RKO (cell line): Measurements from ENCODE around the gene TRIM14.
"Not testable (repeated sequence)": the region's sequence is repeated elsewhere in the genome, so short reads cannot be mapped to it uniquely, and the experiment has no call there.

Source experiments
- DNase-seq: peaks from one replicate; pipeline ENCODE4 v3.0.0-alpha.2; 2016; ENCODE audit warnings: low spot score

TRIM14 gene

GRCh38 chr9:98108531-98109031 lies 10.4 kb downstream of the TRIM14 start:
- DNase-seq, result no peak

GRCh38 chr9:98107926-98108325 lies 11.1 kb downstream of the TRIM14 start:
- no peak for DNase-seq

DNA sequence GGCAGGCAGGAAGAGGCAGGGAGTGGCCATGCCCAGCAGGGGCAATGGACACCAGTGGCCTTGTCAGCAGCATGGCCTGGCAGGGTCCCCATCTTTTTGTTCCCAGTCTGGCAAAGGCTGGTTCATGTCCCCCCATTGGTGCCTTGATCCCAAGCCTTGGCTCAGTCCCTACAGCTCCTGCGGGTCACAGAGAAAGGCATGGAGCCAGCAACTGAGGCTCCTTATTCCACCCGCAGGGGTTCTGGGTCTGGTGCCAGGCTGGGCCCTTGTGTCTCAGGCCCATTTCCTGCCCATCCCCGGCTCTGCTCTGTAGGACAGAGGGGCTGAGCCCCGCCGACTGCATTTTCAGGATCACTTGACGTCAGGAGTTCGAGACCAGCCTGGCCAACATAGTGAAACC lies 14.0 kb downstream of the TRIM14 start:
- no peak for DNase-seq

- no peak for DNase-seq
Measured at GRCh38 chr9:98104445-98104881, 14.6 kb downstream of the TRIM14 start.

GRCh38 chr9:98101868-98102273 lies 17.2 kb downstream of the TRIM14 start:
- DNase-seq, result no peak

DNA sequence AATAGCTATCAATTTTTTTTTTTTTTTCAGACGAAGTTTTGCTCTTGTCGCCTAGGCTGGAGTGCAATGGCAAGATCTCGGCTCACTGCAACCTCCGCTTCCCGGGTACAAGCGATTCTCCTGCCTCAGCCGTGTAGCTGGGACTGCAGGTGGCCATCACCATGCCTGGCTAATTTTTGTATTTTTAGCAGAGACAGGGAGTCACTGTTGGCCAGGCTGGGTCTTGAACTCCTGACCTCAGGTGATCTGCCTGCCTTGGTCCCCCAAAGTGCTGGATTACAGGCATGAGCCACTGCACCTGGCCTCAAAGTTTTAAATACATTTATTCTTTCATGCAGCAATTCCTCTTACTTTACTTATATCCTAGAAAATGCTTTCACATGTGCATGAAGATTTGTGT lies 17.6 kb downstream of the TRIM14 start:
- DNase-seq, result no peak

- DNase-seq, result no peak
Measured at GRCh38 chr9:98100456-98100855, 18.6 kb downstream of the TRIM14 start.

DNA sequence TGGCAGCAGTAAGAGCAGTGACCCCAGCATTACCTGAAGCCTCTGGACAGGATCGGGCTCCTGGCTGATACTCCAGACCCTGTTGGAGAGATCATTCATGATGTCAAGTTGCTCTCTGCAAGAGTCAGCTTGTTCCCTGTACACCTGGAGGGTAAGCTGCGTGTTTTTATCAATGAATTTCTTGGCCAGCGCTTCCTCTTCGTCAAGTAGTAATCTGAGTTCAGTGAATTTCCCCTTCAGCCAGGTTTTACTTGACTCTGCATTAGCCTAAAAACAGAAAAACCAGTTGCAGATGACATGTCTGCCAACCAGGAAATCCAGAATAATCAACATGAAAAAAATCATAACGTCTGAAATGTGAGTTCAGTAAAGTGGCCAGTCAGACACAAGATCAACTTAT lies 19.1 kb downstream of the TRIM14 start:
- no peak for DNase-seq

DNA sequence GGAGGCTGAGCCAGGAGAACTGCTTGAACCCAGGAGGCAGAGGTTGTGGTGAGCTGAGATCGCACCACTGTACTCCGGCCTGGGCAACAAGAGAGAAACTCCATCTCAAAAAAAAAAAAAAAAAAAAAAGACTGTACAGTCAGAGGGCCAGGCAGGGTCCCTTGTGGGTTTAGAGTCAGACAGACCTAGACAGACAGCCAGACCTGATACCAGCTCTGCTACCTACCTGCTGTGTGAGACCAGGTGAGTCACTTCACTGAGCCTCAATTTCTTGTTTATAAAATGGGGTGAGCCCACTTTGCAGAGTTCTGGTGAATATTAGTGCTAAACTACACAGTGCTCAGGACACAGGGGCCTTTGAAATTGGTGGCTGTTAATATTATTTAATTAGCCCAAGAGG lies 19.7 kb downstream of the TRIM14 start:
- DNase-seq, result no peak

DNA sequence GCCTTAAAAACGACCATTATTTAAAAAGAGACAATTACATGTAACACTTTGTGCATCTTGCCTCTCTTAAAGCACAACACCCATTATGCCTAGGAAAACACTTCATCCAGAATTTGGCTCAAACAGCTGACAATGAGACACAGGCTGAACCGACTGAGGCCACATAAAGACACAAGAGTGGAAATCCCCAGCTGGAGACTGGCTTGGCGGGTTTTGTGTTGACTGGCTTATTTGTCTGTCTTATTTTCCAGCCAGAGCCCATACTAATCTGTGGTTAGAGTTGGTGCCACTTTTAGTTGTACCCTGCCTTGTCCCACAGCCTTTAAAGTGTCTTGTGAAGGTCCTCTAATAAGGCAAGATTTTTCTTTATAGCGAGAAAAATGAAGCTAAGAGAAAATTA lies 21.2 kb downstream of the TRIM14 start:
- DNase-seq, result no peak

DNA sequence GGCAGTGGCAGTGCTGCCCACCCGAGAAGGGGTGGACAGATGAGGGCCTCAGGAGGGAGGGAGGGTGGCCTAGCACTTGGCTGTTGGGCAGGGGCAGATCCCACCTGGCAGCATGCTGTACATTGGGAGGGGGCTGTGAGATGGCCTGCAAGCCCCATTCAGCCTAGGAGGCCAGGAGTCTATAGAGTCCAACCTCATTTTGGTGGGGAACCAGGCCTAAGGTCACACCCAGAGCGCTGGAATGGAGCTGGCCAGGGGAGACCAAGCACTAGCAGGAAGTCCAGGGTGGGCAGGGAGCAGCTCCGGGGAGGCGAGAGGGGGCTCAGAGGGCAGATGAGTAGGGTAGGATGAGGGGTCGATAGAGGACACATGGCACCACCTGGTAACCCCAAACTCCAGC lies 22.9 kb downstream of the TRIM14 start:
- DNase-seq, result no peak

GRCh38 chr9:98095401-98095800 lies 23.6 kb downstream of the TRIM14 start:
- DNase-seq, result no peak

GRCh38 chr9:98094851-98095250 lies 24.2 kb downstream of the TRIM14 start:
- no peak for DNase-seq

- no peak for DNase-seq
Measured at GRCh38 chr9:98094316-98094715, 24.7 kb downstream of the TRIM14 start.

- DNase-seq, result no peak
Measured at GRCh38 chr9:98092613-98092931, 26.4 kb downstream of the TRIM14 start.

GRCh38 chr9:98091735-98092612 lies 27.0 kb downstream of the TRIM14 start:
- no peak for DNase-seq

DNA sequence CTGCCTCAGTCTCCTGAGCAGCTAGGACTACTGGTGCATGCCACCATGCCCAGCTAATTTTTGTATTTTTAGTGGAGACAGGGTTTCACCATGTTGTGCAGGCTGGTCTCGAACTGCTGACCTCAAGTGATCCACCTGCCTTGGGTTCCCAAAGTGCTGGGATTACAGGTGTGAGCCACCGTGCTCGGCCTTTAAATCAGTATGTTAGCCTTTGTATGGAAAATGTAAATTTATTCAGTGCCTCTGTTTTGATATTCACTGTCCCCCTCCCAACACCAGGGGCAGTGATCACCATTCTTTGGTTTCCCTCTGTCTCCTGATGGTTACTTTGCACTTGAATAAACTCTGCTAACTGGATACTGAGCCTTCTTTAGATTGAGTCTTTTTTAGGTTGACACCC lies 28.3 kb downstream of the TRIM14 start:
- DNase-seq, result not testable (repeated sequence)

GRCh38 chr9:98087420-98088354 lies 31.3 kb downstream of the TRIM14 start:
- no peak for DNase-seq

DNA sequence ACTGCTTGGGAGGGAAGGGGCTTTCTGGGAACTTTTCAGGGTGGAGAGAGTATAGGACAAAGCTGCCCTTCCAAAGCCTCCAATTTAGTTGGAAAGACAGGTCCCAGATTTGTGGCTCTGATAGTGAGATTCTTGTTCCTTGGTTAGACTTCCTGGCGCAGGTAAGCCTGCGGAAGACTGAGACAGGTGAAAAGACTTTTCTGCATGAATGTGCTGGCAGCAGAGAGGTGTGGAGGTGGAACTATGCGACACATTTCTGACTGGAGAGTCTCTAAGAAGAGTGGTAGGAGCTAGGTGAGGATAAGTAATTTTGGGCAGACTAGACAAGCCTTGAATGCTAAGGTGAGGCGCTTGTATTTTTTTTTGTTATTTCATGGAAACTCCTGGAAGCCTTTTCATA lies 32.6 kb downstream of the TRIM14 start:
- DNase-seq, result no peak

GRCh38 chr9:98085944-98086343 lies 33.1 kb downstream of the TRIM14 start:
- DNase-seq, result no peak

DNA sequence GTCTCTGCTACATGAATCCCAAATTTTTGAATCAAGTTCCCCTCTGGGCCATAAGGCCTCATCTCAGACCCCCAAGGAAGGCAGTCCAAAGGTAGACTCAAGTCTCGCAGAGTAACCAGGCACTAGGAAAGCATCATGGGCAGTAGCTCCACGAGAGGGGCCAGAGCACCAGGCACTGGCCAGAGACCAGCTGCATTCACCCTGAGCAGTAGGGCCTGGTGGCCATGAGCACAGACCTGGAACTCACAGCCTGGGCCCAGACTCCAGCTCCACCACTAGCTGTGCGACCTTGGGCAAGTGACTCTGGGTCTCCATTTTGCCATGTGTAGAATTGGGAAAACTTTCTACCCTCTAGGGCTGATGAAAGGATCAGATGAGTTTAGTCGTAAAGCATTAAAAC lies 34.0 kb downstream of the TRIM14 start:
- DNase-seq, result no peak

GRCh38 chr9:98084396-98084795 lies 34.6 kb downstream of the TRIM14 start:
- no peak for DNase-seq
